GM18519 (cell line): ENCODE measurements around the gene DHX32.

ENCODE experiments used
- ATAC-seq: cut with Tn5 transposase; IDR thresholded peaks from one replicate; pipeline ENCODE4 v1.9.1; 2021; ENCODE audit warnings: mild to moderate bottlenecking, moderate library complexity; ENCODE audit not compliant: unreplicated experiment, low FRiP score

Gene DHX32

DNA sequence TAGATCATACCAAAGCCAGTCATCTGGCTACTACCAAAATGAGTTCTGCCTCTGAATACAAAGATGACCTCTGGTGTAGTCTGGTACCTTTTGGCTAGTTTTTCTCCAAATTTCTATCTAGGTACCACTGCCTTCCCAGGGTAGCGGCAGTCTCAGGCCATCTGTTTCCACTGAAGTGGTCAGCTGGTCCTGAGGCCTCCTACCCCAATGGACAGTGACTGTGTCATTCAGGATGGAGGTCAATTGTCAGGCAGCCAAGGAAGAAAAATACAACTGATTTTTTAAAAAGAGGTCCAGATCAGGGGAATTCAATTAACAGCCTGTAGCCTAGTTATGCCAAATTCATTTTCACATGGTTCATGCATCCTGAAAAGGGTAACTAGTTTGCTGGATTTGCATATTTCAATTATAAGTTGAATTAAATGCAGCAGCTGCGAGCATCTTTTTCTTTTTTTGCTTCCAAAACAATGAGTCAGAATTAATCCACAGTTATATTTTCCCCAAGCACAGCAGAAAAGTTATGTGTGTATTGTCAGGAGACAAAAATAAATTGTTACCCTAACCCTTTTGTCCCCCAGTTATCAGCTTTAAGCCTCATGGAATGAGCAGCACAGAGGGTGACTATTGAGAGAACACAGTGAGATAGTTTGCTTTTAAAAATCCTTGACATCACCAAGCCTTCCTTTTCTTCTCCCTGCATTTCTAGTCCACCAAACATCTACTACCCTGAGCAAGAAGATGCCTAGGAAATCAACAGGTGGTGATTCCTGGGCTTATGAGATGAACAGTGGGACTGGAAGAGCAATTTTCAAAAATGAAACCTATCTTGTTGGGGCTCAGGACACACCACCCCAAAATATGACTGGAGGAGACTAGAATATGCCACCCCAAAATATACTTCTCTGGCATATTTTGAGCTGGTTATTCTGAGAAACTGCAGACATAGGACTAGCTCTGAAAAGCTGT, 30.0 kb downstream of the DHX32 start:
- no peak for ATAC-seq

DNA sequence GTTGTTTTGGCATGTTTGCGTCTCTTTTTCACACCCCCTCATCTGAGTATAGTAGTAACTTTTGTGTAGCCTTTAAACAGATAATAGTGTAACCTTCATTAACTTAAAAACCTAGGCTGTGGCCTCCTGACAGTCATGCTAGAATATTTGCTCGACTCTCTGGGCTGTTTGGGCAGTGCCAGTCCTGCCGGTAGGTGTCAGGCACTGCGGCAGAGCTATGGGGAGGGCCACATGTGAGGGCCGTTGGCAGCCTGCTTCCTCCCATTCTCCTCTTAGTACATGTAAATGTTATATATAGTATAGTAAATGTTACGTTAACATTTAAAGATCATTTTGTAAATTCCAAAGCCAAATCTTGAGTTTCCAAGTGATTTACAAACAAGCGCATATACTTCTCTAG, 31.6 kb downstream of the DHX32 start:
- ATAC-seq, result no peak

DNA sequence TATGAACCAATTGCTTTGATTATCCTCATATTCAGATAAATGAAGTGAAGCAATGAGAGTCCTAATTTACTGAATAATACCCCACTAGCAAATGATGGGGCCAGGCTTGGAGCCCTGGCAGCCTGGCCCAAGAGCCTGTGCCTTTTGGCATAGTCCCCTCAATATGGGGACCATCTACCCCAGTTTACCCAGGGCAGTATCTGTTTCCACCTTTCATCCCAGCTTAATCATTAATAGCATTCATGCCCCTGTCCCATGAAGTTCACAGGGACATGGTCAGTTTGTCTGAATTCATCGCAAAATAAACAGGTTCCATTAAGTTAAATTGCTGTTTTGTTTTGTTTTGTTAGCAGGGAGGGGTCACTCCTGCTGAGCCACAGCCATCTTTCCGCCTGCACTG, 32.2 kb downstream of the DHX32 start:
- no peak for ATAC-seq

DNA sequence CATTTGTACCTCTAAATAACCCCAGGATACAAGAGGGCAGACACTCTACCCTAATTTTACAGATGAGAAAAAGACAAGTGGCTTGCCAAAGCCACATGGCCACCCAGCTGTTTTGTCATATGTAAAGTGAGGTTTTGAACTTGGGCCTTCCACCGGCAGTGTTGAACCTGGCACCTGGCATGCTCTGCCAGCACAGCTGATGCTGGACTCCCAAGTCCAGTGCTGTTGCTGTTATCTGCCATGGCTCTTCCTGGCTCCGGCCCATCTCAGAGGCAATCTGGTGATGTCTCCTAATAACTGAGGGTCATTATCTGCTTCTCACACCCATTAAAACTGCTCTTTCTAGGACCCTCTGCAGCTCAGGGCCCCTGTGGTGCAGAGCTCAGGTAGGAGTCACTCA, 32.7 kb downstream of the DHX32 start:
- ATAC-seq, result no peak

DNA sequence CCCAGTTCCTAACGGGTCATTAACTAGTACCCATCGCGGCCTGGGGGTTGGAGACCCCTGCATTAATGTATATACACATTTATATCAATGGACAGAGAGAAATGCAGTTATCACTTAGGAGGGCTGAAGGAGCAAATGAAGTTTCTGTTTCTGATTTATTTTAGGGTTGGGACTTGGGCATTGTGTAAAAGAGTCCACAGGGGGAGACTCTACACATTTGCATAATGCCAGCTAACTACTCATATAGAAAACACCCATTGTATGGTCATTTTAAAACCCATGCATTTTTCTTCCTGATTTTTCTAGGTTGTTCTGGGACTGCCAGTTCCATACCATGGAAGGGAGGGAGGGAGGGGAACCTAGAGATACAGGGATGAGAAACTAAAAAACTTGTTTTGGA, 34.2 kb downstream of the DHX32 start:
- ATAC-seq, result no peak

DNA sequence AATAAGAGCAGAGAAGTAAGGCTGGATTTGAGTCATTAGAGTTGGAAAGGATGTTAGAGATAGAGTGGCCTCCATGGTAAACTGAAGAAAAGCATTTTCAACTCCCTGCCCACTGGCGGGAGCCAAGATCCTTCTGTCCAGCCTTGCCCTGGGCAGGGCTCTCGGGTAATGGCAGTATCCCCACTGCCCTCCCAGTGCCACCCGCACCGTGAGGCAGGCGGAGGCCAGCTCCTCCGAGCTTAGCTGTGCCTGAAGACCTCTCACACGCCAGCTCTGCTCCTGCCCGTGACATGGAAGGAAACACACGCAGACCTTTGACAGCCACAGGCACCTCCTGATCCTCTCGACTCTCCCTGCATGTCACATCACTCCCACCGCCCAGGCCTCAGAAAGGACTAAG, 35.5 kb downstream of the DHX32 start:
- ATAC-seq, result no peak

DNA sequence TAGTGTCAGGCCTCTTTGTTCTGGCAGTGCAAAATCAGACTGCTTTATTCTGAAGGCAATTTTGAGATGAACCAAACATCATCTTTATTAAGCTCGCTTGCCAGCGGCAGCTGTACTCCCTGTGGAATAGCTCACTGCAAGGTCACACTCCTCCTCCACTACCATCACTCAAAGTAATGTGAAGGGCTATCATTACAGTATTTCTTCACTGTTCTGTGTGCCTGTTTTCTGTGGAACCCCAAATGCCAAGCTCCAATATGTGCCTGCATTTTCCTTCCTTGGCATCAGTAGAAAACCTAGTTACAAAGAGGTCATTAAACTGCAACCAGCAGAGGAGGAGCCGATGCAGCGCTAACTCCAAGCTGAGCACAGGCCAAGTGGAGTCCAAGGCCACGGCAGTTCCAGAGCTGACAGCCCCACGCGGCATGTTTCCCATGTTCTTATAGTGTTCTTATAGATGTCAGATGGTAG, 36.3 kb downstream of the DHX32 start:
- no peak for ATAC-seq

DNA sequence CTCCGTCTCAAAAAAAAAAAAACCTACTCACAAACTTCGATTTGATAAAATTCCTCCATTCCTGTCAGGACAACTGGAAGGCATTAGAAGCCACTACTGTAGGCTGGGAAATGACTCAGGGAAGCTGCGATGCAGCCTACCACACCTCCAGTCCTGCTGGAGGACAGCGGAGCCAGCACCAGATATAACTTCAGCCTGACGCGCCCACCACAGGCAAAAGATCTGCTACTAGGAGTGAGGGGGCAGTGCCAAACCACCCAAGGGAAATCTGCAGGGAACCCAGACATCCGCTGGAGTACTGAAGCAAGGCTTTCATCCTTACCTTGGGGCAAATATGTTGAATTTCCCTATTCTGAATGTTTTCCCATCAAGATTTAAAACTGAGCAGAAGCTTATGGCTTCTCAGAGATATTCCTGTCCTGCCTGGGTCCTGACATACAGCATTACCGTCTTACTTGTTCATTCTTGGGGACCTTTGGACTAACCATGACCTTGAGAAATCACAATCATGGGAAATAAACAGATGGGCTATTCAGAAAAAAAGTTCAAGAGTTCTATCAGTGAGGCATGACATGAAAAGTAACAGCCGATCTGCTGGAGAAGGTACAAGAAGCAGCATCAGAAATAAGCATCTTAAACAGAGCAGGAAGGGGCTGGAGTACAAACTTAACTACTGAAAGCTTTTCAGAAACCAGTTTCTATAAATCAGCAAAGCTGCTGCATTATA, 37.3 kb downstream of the DHX32 start:
- no peak for ATAC-seq

DNA sequence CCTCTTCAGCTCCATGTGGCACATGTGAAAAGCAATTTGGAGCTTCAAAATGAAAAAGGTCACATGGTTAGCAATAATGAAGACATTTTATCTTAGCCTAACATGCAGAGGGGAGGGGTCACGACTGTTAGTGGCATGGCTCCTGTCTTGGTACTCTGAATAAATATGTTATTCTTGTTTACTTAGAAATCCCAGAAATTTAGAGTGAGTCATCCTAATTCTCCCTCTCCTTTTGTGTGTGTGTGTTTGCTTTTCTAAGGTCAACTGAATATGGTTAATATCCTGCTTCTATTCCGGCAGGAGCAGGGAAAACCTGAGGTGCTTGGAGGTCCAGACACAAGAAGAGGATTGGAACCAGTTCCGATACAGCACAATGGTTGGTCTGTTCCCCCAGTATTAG, 40.1 kb downstream of the DHX32 start:
- no peak for ATAC-seq

DNA sequence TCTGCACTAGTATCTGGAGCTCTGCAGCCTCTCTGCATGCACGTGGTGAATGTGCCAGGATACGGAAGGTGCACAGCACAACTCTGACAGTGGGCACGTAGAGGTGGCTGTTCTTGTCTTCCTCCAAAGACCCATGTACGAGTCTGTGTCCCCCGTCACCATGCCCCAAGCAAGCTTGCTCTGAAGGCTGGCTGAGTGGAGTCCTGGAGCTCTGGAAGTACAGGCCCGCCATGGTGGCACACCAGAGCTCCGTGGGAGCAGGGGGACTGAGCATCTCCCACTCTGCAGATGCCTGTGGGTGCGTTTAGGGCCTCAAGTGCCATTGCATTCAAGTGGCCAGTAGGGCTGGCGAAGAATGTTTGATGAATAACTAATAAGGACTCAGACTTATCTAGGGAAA, 40.7 kb downstream of the DHX32 start:
- ATAC-seq, result no peak

DNA sequence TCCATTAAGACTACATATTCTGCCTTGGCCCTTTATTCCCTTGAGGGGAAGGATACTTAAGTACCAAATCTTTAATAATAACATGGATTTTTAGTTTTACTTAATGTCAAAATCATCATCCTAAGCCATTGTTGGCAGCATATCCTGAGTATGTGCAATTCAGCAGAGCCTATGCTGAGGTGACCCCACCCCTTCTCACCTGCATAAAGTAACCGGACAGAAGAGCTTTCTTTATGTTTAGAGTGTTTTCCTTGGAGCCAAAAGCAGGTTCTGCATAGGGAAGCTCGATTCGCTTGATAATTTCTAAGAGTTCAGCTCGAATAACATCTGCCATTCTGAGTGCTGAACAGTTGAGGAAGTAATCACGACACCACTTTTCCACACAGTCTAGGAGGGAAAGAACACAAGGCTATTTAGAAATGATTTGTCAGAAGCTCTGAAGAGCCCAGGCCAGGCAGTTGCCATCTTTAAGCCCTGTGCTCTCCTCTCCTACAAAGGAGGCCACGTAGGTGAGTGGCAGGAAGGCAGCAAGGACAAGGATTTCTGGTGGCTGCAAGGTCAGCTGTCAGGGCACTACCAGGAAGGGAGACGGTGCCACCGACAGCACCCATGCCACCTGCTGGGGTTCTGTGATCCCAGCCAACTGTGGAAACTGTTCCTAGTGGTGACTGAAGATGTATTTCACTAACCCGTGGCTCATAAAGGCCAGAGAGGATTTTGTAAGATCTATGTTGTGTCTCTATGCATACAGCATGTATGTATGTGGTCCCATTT, 42.1 kb downstream of the DHX32 start:
- ATAC-seq, result no peak

DNA sequence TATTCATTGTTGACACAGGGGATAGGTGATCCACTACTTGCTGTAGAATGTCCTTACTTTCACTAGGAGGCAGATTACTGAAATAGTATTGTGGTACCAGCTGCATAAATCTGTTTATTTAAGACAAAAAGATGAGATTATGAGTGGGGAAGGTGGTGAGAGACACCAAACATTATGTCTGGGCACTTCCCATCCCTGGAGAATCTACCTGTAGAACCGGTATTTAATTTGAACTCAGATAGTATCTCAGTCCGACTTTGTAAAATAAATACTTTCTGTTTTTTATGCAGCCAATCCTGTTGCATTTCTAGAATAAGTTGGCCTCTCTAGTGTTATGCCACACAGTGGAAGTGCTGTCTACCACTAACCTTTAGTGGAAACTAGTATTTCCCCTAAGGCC, 44.3 kb downstream of the DHX32 start:
- ATAC-seq, result no peak

DNA sequence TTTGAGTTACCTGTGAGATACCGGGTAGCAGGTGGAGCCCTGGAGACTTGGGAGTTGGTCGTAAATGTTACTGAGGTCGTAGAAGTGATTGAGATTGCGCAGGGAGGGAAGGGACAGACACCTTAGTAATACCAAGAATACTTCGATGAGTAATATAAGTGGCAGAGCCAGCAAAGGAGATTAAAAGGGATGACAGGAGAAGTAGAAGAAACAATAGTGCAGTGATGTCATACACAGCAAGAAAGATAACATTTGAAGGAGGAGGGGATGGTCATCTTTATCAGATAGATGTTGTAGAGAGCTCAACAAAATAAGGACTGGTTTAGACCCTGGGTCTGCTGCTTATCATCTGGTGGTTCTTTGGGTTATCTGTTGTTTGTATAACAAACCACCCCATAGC, 52.8 kb downstream of the DHX32 start:
- no peak for ATAC-seq

DNA sequence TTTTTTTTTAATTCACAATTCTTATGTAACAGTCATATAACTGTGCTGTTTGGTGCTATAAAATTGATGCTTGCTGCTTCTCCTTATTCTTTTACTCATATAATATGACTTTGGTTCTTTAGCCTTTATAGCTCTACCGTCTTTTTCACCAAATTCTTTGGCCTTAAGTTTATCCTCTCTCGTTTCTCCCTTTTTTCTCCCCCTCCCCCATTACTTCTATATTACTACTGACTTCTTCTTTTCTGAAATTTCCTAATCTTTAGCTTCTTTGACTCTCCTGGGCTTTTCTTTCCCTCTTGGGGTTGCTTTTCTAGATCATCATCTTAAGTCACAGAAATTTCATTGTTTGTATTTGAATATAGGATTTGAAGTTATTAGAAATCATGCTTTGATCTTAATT, 54.0 kb downstream of the DHX32 start:
- ATAC-seq, result no peak

DNA sequence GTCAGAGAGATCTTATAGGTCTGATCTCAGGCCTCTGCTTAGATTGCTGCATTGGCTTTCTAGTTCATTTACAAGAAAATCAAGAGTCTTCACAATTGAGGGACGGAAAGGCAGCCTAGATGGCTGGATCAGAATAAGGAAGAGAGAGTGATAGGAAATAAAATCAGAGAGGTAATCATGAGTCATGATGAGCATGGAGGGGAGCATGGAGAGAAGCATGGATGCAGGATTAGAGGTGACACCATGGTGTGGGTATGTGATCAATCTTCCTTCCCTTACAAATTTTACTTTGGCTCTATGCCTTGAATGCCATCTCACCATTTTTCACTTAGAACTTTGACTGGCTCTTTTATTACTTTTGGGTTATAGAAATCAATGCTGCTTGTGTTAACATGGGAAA, 56.4 kb downstream of the DHX32 start:
- ATAC-seq, result no peak

DNA sequence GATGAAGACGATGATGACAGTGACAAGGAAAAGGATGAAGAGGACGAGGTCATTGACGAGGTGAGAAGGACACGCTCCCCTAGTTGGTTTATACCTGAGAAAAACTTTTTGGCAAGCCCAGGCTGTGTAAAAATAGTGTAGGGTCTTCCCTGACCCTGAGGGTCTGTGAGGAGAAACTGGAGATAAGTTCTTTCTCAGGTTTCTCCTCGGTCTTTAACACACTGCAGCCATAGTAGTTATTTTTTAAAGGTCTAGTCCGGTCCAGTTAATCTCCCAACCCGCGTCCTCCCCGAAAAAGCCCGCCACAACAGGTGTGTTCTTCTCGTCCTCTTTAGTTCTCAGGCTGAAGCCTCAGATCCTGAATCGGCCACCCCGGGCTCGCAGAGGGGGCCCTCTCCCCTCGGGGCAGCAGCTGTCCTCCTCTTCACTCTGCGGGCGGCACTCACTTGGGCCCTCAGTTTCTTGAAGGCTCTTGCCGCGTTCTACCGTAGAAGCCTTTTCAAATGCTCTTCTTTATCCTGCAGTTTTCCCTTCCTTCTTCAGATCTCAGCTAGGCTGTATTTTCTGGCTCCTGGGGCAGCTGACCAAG, 57.3 kb downstream of the DHX32 start:
- no peak for ATAC-seq

DNA sequence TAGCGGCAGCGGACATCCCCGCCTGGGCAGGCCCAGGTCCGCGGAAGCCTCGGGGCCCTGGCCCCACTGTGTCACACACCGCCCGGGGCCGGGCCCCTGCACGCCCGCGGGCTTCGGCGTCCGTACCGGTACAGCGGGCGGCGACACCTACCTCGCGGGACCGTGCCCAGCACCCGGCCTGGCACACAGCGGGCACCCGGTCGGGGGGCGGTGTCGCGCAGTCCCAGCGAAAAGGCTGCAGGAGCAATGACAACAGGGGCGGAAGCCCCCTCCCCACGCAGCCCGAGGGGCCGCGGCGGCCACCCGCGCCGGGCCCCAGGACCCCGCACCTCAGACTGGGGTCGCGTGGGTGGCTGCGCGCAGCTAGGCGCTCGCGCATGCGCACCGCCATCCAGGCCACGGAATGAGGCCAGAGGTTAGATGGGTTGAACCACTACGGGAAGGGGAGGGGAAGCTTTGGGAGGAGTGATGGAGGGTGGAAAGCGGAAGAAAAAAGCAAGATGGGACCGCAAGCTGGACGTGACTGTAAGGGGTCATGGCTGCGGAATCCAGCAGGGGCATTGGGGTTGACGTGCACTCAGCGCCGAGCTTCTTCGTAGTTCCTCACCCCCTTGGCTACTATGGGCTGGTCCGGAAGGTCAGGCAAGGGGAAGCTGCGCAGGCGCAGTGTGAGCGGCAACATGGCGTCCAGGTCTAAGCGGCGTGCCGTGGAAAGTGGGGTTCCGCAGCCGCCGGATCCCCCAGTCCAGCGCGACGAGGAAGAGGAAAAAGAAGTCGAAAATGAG, 58.0 kb downstream of the DHX32 start, which contains the start of the genes BCCIP and UROS:
BCCIP (plus strand) TSS at position 669 of the 785 bp plus-strand sequence; CDS start at position 681, 12 bp downstream.
UROS (minus strand) TSS at position 381 of the 785 bp plus-strand sequence. CDS start 6,759 bp downstream, outside the sequence.
- ATAC-seq, result peak; percentile 61

DNA sequence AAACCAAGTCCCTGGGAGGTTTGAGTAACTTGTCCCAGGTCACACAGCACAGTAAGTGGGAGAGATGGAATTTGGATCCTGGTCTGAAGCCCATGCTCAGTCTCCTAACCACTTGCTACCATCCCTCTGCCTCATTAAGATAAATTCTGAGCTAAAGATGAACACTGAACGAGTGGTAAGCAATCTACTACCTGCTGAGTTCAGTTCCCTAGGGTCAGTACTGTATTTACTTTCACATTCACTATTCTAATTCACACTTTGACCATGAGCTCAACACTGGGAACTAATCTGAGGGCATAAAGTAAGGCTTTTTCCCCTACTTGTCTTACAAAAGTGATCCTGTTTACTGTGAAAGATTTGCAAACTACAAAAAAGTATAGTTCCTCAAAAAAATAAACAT, 60.4 kb downstream of the DHX32 start:
- ATAC-seq, result peak; percentile 52

DNA sequence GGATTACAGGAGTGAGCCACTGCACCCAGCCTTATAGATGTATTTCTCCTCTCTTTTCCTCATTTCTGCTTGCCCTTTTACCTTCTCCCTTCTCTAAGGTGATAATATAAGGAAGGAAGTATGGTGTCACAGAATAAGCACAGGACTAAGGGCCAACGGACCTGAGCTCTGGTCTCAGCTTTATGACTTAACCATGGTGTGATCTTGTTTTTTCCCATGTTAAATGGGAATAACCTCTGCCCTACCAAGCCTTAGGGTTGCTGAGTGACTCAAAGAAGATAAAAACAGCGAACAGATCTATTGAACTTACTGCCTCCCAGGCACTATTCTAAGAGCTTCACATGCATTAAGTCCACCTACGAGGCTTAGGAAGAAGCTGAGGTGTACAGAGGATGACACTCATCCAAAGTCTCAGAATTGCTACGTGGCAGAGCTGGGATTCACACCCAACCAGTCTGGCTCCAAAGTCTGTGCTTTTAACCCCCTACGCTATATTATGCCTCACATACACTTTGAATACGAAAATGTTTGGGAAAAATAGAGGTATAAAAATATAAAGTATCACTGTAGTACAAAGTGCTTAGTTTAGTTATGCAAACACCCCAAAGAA, 63.6 kb downstream of the DHX32 start:
- ATAC-seq, result no peak
